Measurements from ENCODE around the gene SMAD6.

The SMAD6 gene

GRCh38 chr15:66795851-66796250 is 93.8 kb downstream of the SMAD6 start:
- Histone ChIP-seq H3K36me3 (ENCODE audit: insufficient read depth) (no peaks in the 10 kb centered on the region), H3K79me2 (ENCODE audit: insufficient read depth, low read depth) (no peaks in the 10 kb centered on the region), H3K9ac (no peak overlapping the region), H3K4me3 (IDR thresholded peaks at IDR 0.05; ENCODE audit: insufficient read depth, low read depth, low read length) (no peak overlapping the region), H3K4me1 (ENCODE audit: low read depth, poor library complexity, severe bottlenecking) (no peaks in the 10 kb centered on the region), H4K20me1 (ENCODE audit: insufficient read depth) (no peaks in the 10 kb centered on the region), H3K27me3 (ENCODE audit: insufficient read depth, low read depth) (no peaks in the 10 kb centered on the region), H2AFZ (ENCODE audit: low read depth) (no peak overlapping the region), H3K4me2 (no peak overlapping the region), H3K27ac (no peak overlapping the region)
- no peak for TF ChIP-seq CTCF (conservative IDR thresholded peaks at IDR 0.05; ENCODE audit: low read depth, low read length)

GRCh38 chr15:66796343-66796742 is 94.3 kb downstream of the SMAD6 start:
- no peak overlapping the region for H2AFZ ChIP-seq (ENCODE audit: low read depth)
- TF ChIP-seq CTCF (conservative IDR thresholded peaks at IDR 0.05; ENCODE audit: low read depth, low read length) = no peak
- no peaks in the 10 kb centered on the region for H3K36me3 ChIP-seq (ENCODE audit: insufficient read depth)
- no peaks in the 10 kb centered on the region for H3K4me1 ChIP-seq (ENCODE audit: low read depth, poor library complexity, severe bottlenecking)
- H3K27me3 ChIP-seq (ENCODE audit: insufficient read depth, low read depth) = no peaks in the 10 kb centered on the region
- H3K27ac ChIP-seq = no peak overlapping the region
- H3K79me2 ChIP-seq (ENCODE audit: insufficient read depth, low read depth) = no peaks in the 10 kb centered on the region
- no peak overlapping the region for H3K9ac ChIP-seq
- no peaks in the 10 kb centered on the region for H4K20me1 ChIP-seq (ENCODE audit: insufficient read depth)
- H3K4me2 ChIP-seq = no peak overlapping the region
- no peak overlapping the region for H3K4me3 ChIP-seq (IDR thresholded peaks at IDR 0.05; ENCODE audit: insufficient read depth, low read depth, low read length)

GRCh38 chr15:66797921-66798320 is 95.9 kb downstream of the SMAD6 start:
- Histone ChIP-seq H3K4me1 (ENCODE audit: low read depth, poor library complexity, severe bottlenecking) (no peaks in the 10 kb centered on the region), H3K9ac (no peak overlapping the region), H4K20me1 (ENCODE audit: insufficient read depth) (no peaks in the 10 kb centered on the region), H2AFZ (ENCODE audit: low read depth) (no peak overlapping the region), H3K36me3 (ENCODE audit: insufficient read depth) (no peaks in the 10 kb centered on the region), H3K27me3 (ENCODE audit: insufficient read depth, low read depth) (no peaks in the 10 kb centered on the region), H3K27ac (no peak overlapping the region), H3K4me3 (IDR thresholded peaks at IDR 0.05; ENCODE audit: insufficient read depth, low read depth, low read length) (no peak overlapping the region), H3K4me2 (no peak overlapping the region), H3K79me2 (ENCODE audit: insufficient read depth, low read depth) (no peaks in the 10 kb centered on the region)
- TF ChIP-seq CTCF (conservative IDR thresholded peaks at IDR 0.05; ENCODE audit: low read depth, low read length) = no peak

GRCh38 chr15:66798426-66799061 is 96.5 kb downstream of the SMAD6 start:
- Histone ChIP-seq H3K9ac (no peak overlapping the region), H3K79me2 (ENCODE audit: insufficient read depth, low read depth) (no peaks in the 10 kb centered on the region), H4K20me1 (ENCODE audit: insufficient read depth) (no peaks in the 10 kb centered on the region), H3K4me2 (no peak overlapping the region), H2AFZ (ENCODE audit: low read depth) (no peak overlapping the region), H3K36me3 (ENCODE audit: insufficient read depth) (no peaks in the 10 kb centered on the region), H3K4me3 (IDR thresholded peaks at IDR 0.05; ENCODE audit: insufficient read depth, low read depth, low read length) (no peak overlapping the region), H3K27me3 (ENCODE audit: insufficient read depth, low read depth) (no peaks in the 10 kb centered on the region), H3K4me1 (ENCODE audit: low read depth, poor library complexity, severe bottlenecking) (no peaks in the 10 kb centered on the region), H3K27ac (no peak overlapping the region)
- TF ChIP-seq CTCF (conservative IDR thresholded peaks at IDR 0.05; ENCODE audit: low read depth, low read length) = no peak

Data from KMS-11 (cell line).